DMS53 treated with DMSO at 0.1 percent for 48 hours (cell line): ENCODE data around the gene PRRT1B.

Experiments
- DNase-seq: peaks from one replicate; lab custom pipeline; 2025; ENCODE audit not compliant: unreplicated experiment; lab: John Stamatoyannopoulos, UW

Gene PRRT1B

DNA sequence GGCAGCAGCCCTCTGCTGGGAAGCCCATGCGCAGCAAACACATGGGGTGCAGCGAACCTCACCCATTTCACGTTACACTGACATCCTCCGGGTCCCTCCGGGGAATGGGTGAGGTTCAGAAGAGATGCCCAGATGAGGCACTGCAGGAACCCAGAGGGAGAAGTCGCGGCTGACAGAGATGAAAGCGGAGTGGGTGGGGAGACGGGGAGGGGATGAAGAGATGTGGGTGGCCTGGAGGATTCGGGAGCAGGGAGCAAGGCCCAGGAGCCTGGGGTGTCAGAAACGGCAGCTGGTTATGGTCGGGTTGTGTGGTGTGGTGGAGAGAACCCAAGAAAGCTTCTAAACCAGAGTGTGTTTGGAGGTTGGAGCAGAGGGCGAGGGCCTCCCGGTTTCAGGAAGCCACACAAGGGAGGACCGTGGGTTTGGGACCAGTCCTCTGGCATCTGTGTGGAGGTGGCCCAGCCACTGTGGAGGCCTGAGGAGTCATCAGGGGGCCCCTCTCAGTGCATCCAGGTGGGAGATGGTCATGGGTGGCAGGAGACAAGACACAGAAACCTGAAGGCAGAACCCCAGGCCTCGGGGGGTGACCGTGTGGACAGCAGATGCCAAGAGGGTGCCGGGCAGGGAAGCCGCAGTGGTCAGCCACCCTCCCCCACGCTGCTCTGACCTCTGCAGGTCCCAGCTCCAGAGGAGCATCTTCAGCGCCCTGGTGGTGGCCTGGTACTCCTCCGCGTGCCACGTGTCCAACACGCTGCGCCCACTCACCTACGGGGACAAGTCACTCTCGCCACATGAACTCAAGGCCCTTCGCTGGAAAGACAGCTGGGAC lies 22.9 kb upstream of the PRRT1B start:
- no peak for DNase-seq

- no peak for DNase-seq
Measured at GRCh38 chr9:131523086-131523388, 22.3 kb upstream of the PRRT1B start.

DNA sequence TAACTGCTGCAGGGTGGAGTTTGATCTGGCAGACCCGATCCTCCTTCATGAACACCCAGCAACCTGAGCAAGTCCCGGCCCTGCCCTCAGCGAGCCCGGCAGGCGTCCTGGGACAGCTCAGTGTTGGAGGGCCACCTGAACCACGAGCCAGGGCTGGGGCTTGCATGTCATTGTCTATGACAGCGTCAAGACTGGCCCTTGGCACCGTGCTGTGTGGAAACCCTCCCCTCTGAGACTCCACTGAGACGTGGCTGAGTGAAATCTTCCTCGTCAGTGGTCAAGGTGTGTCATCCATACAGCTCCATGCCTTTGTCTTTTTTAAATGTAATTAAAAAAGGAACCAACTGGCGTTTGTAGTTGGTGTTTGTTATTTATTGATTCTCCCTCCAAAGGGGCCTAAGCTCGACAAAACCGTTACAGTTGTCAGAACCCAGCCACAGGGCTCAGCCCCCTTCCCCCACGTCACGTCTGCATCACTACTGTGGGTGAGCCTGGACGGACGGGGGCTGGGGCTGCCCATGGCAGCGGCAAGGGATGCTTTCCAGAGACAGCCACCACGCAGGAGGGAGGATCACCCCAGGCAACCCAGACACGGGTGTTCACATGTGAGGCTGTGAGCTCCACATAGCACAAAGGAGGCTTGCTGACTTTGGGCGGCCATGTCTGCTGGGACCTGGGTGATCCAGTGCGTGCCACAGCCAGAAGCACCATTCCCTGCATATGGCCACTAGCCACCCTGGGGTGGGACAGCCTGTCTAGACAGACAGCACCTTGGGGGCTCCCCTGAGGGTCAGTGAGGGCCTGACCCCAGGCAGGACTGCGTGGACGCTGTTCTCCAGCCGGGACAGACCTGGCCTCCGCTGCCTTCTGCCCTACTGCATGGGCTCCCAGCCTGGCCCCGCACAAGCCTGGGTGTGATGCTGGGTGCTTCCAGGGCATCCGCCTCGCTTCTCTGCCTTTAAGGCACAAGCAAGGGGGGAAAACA lies 21.6 kb upstream of the PRRT1B start:
- DNase-seq = no peak

GRCh38 chr9:131524665-131525315 lies 20.5 kb upstream of the PRRT1B start:
- no peak for DNase-seq

DNA sequence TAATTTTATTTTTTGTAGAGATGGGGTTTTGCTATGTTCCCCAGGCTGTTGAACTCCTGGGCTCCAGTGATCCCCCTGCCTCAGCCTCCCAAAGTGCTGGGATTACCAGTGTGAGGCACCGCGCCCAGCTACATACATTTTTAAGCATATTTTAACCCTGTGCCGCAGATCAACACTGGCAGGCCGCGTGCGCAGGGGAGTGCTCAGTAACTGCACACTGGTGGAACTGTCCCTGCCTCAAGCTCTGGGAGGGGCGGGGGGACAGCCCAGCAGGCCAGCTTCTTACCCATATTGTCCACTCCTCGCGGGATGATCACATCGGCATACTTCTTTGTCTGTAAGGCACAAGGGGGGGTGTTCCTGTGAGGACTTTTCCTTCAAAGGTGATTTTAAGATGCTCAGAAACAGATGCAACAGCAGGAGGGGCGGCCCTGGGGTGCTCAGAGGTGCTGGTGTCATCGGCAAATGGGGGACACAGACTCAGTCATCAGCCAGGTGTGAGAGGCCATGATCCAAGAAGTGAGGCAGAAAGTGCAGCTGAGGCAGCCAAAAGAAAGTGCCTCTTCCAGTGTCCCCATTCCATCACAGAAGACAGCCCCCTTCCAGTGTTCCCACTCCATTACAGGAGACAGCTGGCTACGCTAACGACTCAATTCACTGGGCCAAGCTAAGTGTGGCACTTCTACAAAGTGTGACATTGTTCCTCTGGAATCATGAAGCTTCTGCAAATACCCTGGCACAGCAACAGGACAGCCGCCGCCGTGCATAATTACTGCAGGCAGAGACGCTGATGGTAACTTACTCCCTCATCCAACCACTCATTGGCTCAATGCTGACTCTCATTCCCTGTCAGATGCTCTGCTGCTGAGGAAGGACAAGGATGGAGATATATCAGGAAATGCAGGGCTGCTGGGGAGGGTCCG lies 19.4 kb upstream of the PRRT1B start:
- DNase-seq = no peak

DNA sequence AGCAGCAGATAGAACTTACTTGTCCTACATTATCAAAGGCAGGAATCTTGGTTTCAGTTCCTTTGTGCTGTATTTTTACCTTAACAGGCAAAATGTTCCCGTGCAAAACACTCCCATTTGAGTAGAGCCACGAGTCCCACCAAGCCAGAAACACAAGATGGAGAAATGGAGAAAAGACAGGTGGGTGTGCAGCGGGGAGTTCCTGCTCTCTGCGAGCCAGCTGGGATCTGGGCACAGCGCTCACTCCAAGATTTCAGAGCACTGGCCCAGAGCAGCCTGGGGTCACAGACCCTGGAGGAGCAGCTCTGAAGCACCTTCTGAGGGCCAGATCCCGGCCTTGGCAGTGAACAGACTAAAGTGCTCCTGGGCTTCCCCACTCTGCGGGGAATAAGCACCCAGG lies 17.1 kb upstream of the PRRT1B start:
- no peak for DNase-seq

DNA sequence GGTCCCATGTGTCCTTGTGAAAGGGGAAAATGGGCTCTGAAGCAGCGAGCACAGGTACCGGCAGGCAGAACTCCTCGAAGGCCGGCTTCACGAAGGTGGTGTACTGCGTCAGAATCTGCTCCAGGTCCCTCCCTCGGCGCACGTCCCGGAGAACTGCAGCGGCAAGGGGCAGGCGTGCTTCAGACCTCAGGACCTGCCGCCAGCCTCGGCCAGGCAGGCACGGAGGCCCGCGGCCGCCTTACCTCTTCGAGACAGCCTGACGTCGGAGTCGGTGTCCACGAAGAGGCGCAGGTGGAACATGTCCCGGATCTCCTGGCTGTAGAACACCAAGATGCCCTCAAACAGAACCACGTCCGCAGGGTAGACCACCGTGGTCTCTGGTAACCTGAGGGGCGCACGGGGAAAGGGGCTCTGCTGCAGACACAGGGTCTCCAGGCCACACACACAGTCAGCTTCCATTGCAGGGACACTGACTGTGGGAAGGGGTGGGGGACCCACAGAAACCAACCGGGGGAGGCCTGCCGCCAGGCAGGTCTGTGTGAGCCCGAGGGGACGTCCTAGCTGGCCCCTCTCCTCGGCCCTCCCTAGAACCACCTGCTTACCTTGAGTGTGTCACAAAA lies 16.3 kb upstream of the PRRT1B start:
- no peak for DNase-seq

DNA sequence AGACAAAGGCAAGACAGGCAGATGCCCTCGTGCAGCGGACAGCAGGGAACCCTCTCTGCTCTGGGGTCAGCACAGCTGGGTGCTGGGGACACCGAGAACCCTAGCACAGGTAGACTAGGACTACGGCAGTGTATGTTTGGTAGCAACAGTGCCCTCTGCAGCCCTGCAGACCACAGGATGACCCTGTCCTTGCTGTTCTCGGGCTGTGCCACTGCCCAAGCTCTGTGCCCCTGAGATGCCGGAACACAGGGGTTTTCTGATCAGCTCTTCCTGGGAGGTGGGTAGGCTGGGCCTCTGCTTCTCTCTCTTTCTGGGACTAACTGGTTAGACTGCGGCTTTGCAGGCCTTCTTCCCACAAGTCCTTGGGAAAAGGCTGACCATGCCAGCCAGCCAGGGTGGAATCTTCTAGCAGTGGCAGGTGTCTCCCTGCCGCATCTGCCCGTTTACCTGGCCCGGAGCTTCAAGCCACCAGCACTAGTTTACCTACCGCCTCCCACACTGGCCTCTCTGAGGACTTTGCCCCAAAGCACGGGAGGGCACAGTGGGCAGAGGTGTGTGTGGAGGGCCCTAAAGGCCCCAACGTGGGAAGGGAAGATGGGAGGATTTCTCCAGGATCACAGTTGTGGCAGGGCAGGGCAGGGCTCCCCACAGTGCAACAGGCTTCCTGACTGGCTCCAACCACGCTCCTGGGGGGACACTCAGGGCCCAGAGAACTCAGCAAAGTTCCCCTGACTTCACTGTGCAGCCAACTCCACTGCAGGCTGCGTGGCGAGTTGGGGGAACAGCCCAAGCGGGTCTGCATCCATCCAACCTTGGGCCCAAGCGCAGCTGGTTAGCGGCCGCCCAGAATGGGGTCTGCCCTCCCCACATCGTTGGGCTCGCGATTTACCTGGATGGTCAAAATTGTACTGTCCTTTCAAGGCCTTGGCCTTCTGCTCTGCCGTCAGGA lies 15.5 kb upstream of the PRRT1B start:
- DNase-seq = no peak

DNA sequence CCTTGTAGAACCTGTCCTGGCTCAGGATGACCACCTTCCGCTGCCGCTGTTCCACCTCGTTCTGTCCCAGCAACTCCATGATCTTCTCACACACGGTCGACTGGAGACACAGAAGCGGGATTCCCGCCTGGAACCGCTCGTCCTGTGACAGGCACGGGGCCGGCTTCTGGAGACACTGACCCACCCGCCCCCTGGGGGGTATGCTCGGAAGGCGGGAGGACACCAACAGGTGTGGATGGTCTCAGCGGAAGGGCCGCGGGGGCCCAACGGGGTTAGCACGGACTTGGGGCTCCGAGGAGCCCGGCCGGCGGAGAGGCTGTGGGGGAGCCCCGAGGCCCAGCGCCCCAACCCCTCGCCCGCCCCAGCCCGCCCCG lies 14.8 kb upstream of the PRRT1B start:
- DNase-seq = peak; percentile 38

DNA sequence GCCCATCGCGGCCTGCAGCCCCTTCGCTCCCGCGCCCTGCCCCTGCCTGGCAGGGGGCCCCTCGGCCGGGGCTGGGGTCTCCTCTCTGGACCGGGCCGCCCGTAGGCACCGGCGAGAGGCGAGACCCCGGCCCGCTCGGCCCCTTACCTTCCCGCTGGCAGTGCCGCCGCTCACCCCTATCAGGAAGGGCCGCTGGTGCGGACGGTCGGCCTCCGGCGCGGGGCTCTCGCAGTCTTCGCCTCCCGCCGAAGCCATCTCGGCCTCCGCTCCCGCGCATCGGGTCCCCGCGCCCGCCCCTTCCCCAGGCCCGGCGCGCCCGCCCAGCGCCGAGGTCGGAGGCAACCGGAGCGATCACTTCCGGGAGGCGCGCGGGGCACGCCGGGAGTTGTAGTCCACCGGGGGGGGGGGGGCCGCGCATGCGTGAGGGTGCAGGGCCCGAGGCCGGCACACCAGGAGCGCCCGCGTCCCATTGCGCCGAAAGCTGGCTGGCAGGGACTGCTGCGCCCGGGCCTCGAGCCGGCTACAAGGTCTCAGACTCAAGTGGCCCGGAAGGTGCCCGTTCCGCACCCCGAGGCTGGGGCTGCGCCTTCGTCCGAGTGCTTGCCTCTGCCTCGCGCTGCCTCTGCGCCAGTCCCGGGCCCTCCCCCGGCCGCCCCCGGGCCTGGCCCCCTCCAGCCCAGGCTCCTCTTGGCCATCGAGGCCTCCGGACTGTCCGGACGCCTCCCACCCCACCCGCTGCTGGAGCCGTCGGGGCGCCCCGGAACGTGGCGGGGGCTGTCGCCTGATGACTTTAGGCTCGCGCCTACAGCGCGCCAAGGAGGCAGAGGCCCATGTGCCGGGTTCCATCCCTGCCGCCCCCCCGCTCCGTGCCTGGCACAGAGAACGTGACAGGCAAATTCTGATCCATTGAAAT lies 14.1 kb upstream of the PRRT1B start, which contains the start of gene UCK1:
TSS of gene UCK1 (minus strand) at position 344 of the 913 bp plus-strand sequence. CDS start at position 255, 89 bp downstream.
- DNase-seq = peak; percentile 75

DNA sequence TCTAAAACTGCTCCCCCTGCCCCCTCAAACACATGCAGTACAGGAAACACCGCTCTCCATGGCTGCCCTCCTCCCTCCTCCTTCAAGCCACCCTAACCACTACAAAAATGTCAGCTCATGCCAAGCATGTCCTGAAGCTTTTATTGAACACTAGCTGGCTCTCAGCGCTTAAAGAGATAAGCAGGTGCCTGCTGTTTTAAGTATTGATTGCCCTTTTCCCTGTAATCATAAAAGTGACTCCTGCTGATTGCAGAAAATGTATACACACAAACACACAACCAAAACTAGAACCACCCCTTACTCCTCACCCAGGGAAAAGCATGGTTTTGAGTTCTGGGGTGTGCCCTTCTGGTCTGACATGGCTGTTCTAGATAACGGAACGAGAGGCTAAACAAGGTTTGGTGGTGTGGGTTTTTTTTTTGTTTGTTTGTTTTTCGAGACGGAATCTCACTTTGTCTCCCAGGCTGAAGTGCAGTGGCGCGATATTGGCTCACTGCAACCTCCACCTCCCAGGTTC lies 10.5 kb upstream of the PRRT1B start:
- DNase-seq = no peak

DNA sequence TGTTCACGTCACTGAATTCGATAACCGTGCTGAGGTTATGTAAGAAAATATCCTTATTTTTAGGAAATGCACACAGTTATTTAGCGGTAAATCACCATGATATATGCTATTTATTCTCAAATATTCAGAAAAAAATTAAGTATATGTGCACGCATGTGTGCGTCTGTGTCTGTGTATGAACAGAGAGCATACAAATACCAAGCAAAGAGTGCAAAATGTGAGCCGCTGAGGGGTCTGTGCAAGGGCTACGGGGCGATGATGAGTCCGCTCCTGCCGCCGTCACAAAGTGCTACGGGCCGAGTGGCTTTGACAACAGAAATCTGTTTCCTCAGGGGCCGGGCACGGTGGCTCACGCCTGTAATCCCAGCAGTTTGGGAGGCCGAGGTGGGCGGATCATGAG lies 7.4 kb upstream of the PRRT1B start:
- no peak for DNase-seq

DNA sequence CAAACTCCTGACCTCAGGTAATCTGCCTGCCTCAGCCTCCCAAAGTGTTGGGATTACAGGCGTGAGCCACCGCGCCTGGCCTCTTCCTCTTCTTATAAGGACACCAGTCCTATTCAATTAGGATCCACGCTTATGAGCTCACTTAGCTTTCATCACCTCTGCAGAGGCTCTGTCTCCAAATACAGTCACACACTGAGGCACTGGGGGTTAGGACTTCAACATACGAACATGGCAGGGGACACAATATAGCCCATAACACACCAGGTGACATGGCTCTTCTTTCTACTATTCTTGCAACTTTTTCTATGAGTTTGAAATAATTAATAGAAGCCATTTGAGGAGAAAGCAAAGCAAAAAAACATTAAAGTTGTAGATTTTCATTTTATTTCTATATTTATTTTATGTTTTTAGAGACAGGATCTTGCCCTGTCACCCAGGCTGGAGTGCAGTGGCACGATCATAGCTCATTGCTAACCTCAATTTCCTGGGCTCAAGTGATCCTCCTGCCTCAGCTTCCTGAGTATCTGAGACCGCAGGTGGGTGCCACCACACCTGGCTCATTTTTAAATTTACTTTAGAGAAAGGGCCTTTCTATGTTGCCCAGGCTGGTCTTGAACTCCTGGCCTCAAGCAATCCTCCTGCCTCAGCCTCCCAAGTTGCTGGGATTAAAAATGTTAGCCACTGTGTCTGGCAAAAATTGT lies 6.0 kb upstream of the PRRT1B start:
- DNase-seq = no peak

DNA sequence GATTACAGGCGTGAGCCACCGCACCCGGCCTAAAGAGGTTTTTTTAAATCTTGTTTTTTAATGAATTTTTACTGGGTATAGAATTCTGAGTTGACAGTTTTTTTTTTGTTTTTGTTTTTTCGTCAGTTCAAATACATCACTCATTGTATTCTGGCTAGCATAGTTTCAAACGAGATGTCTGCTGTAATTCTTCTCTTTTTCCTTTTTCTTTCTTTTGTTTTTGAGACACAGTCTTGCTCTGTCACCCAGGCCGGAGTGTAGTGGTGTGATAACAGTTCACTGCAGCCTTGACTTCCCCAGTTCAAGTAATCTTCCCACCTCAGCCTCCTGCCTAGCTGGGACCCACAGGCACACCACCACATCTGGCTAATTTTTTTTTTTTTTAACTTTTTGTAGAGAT lies 2.2 kb upstream of the PRRT1B start:
- DNase-seq = no peak

GRCh38 chr9:131545786-131546335 lies 538 bp downstream of the PRRT1B start:
- no peak for DNase-seq

GRCh38 chr9:131546336-131547084 lies 1.2 kb downstream of the PRRT1B start:
- peak; percentile 44 for DNase-seq
